IPS-NIHi7 (cell line): Measurements from ENCODE around the gene DUSP2.

Source experiments
- DNase-seq: peaks from one replicate; pipeline ENCODE4 v3.0.0; 2012; ENCODE audit warnings: mixed read lengths; ENCODE audit errors: extremely low spot score

The DUSP2 gene

GRCh38 chr2:96102596-96103186 lies 42.5 kb downstream of the DUSP2 start:
- no peak for DNase-seq

DNA sequence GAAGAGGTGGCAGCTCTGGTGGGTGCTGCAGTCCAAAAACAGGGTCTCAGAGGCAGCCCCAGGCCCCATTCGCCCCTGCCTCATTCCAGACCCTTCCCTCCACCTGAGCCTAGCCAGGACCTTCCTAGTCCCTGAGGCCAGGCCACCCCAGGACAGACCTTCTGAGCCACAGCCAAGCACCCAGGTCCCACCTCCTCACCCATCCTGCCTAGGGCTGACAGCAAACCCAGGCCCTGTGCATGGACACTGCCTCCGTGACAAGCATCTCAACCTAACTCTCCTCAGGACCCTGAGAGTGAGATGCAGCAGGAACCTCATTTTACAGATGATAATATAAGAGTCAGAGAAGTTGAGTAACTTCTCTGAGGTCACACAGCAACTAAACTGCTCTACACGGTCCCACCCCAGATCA lies 44.3 kb downstream of the DUSP2 start:
- no peak for DNase-seq

DNA sequence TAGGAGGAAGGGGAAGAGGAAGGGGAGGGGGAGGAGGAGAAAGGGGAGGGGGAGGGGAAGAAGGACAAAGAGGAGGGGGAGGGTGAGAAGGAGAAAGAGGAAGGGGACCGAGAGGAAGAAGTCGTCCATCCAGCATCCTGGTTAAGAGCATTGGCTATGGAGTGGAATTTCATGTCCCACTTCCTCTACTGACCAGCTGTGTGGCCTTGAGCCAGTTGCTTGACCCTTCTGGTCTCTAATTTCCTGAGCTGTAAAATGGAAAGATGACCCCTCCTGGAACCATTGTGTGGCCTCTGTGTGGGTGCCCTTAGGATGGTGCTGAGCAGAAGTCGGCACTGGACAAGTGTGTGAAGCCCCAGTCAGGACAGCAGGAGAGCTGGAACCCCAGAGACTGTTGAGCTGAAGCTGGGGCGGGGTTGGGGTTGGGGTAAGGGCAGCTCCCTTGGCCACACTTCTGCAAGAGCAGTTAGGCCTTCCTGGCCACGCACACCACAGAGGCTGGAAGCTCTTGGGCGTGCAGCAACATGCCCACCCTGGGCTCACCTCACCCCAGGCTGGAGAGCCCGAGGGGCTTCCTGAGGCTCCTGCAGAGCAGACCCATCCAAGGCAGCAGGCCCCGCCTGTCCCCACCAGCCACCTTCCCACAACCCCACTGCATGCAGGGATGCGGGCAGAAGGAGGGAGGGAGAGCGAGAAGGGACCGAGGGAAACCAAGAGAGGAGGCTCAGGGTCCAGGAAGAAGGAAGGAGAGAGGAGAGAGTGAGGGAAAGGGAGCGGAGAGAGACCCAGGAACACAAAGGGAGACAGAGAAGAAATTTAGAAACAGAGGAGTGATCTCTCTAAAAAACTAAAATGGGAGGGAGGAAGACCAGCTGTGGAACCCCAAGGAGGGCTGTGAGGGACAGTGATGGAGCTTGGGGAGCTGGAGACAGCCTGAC lies 45.1 kb downstream of the DUSP2 start:
- peak; percentile 4 for DNase-seq

- peak; percentile 5 for DNase-seq
These were observed 46.2 kb downstream of the DUSP2 start for GRCh38 chr2:96098900-96099590.

DNA sequence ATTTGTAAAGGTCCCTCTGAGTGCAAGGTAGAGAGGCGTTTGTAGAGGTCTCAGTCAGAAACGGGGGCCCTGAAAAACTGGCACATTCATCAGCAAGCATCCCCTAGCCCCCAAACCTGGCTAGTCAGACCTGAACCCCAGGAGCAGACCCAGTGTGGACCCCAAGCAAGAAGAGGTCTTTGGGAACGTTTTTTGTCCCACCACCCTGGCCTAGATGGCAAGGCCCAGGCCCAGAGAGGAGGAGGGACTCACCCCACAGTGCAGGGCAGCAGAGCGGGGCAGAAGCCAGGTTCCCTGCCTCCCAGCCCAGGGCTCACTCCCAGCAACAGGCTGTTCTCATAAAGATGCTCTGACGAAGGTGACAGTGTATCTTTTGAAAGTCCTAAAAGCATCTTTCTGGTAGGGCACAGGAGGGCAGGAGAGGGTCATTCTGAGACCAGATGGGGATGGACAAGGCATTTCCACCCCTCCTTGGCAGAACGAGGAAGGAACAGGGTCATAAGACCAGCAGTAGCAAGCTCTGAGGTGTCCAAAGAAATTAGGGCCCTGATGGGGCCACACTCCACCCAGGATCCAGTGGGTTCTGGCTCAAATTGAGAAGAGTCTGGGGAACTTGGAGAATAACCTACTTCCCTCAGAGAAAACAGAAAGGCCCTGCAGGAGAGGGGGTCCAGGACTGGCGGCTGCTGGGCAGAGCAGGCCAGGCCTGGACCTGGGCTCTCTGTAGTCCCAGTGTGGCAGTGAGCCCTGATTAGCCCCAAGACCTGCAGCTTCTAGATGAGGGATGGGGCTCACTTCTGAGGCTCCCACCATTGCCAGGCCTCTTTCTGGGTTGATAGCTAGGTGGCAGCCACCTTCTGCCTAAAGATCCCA lies 47.1 kb downstream of the DUSP2 start:
- peak; percentile 10 for DNase-seq

DNA sequence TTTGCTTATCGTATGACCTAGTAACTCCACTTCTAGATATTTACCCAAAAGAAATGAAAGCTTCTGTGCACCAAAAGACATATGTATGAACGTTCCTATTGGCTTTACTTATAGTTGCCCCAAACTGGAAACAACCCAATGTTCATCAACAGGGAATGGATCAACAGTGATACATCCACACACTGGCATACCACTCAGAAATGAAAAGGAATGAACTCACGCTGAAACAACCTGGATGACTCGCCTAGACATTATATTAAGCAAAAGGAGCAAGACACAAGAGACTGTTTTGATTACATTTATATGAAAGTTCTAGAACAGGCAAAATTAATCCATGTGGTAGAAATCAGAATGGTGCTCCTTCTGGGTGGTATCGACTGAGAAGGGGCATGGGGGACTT lies 47.8 kb downstream of the DUSP2 start:
- DNase-seq: no peak

DNA sequence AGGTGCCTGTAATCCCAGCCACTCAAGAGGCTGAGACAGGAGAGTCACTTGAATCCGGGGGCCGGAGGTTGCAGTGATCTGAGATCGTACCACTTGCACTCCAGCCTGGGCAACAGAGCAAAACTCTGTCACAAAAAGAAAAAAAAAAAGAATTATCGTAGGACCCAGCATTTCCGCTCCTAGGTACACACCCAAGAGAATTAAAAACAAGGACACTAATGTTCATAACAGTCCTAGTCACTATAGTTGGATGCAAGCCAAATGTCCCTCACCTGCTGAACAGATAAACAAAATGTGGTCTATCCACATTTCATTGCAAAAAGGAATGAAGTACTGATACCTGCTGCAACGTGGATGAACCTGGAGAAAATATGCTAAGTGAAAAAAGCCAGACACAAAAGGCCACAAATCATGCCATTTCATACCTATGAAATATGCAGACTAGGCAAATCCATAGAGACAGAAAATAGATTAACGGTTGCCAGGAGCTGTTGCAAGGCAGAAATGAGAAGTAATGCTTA lies 50.1 kb downstream of the DUSP2 start:
- no peak for DNase-seq

- DNase-seq: no peak
These were observed 51.7 kb downstream of the DUSP2 start for GRCh38 chr2:96093528-96093927.
